Stimulated activated CD4-positive, alpha-beta T cell treated with anti-CD3 and anti-CD28 coated beads, Interleukin-1b, Interleukin-23, amount 100 ng/mL, for 1 hour (primary cell): ENCODE measurements around the gene BACE1-AS.

Experiments
- DNase-seq, 2 donors: peaks; one replicate each; pipeline ENCODE4 v3.0.0-alpha.2; 2020; ENCODE audit warnings: low read depth in 2 of 2

The BACE1-AS gene

GRCh38 chr11:117292616-117293015 lies 1.5 kb downstream of the BACE1-AS start:
- DNase-seq: no peak

DNA sequence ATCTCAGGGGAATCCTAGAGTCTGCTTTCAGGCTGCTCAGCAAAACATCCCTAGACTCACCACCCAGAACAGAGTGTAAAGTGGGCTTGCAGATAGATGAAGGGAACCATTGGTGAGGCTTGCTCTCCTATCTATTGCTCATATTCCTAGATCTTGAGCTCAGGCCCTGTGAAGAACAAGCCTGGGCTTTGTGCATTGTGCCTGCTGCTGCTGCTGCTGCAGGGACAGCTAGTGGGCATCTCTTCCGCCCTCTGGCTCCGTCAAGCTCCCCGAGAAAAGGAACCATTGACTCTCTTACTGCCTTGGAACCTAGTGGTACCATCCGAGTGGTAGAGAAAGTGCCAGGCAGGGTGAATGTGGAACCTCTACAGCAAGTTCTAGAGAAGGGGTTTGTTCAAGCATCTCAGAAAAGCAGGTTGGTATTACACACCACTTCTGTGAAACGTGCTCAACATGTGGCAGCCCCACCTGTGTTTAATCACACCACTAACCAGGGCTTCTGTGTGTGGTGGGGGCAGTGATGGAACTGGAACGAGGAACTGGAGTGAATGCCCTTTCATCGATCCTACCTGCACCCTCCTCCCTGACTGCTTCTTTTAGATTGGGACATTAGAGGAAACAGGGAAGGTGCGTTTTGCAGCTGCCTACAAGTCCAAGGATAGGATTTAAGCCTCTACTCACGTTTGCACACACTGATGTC lies 4.4 kb downstream of the BACE1-AS start:
- DNase-seq: no peak

DNA sequence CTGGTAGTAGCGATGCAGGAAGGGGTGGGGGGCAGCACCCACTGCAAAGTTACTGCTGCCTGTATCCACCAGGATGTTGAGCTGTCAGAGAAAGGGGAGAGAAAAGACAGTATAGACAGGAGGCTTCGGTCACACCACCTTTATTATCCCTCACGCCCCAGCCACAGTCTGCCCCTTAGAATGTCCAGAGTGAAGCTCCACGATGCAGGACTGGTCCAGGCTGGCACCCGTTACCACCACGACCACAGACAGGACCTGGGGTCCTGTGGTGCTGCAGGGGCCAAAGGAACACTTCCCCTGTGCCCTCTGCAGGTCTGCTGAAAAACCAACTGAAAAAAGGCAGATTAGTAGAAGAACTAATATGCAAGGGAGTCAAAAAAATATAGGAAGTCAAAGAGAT lies 5.7 kb downstream of the BACE1-AS start:
- DNase-seq: no peak

GRCh38 chr11:117298195-117298594 lies 7.0 kb downstream of the BACE1-AS start:
- DNase-seq: no peak

- no peak for DNase-seq
Observed at GRCh38 chr11:117299351-117300282, 8.5 kb downstream of the BACE1-AS start.

DNA sequence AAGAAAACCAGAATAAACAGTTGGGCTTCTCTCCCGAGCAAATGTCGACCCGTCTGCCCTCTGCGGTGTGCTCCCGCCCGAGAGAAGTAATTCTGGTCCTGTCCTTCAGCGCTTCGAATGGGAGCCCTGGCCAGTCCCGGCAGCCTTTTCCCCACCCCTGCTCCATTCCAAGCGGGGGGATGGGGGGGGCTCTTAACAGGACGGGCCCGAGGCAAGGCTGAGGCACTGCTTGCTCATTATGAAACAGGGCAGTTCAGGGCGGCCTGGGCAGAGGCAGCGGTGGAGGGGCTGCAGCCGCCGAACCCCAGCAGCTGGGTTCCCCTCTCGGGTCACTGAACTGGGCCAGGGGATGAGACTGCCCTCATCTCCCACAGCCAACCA lies 9.1 kb downstream of the BACE1-AS start:
- no peak for DNase-seq

- DNase-seq: no peak
Observed at GRCh38 chr11:117300773-117301172, 9.6 kb downstream of the BACE1-AS start.

DNA sequence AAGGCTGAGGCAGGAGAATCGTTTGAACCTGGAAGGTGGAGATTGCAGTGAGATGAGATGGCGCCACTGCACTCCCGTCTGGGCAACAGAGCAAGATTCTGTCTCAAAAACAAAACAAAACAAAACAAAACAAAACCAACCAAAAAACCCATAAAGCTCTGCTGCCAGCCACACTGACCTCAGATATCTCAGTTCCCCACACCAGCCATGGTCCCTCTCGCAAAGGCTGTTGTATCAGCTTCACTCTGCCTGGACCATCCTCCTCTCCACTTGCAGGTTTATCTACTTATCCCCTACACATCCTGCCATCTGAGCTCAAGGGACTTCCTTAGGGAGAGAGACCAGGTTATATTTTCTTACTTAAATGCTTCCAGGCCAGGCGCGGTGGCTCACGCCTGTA lies 11.1 kb downstream of the BACE1-AS start:
- DNase-seq: no peak

GRCh38 chr11:117303101-117303500 lies 12.0 kb downstream of the BACE1-AS start:
- DNase-seq: no peak

DNA sequence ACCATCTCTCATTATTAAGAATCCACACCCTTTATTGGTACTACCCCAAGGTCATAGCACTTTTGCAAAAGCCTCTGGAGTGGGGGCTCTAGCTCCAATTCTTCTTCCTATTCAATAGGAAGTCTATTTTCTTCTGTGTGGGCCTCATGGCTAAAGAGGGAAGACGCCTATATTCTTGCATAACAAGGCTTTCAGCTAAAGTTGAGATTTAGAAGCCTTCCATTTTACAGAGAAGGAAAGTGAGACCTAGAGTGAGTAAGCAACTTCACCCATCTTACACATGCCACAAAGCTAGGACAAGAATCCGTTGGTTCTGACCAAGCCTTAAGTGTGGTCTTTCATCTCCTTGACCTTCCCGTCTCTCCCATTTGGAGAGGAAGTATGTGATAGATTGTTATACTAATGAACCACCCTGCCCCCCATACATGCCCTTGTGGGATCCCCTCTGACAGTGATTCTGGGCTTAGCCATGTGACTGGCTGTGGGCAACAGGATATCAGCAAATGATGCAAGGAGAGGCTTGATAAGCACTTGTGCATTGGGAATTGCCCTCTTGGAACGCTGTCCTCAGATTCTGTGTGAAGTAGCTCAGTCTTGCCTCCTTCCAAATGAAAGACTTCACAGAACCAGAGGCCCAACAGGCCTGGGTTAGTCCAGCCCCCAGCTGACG lies 12.6 kb downstream of the BACE1-AS start:
- no peak for DNase-seq

DNA sequence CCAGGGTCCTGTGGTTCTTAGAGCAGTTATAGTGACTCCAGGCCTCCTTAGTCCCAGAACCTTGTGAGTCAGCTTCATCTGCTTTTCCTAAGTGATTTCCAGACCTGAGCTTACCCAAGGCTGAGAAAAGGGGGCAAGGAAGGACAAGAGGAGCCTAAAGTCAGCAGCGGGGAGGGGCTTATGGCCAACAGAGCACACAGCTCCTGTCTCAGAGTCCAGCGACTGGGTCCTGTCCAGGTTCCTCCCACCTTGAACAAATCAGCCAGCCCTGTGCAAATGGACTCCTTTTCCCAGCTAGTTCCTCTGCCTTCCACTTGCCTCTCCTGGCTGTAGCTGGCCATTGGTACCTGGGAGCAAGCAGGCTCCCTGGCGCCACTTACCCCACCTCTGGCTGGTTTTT lies 14.0 kb downstream of the BACE1-AS start:
- no peak for DNase-seq

GRCh38 chr11:117309310-117309709 lies 18.2 kb downstream of the BACE1-AS start:
- no peak for DNase-seq

- DNase-seq: no peak
Observed at GRCh38 chr11:117313091-117313490, 21.9 kb downstream of the BACE1-AS start.

DNA sequence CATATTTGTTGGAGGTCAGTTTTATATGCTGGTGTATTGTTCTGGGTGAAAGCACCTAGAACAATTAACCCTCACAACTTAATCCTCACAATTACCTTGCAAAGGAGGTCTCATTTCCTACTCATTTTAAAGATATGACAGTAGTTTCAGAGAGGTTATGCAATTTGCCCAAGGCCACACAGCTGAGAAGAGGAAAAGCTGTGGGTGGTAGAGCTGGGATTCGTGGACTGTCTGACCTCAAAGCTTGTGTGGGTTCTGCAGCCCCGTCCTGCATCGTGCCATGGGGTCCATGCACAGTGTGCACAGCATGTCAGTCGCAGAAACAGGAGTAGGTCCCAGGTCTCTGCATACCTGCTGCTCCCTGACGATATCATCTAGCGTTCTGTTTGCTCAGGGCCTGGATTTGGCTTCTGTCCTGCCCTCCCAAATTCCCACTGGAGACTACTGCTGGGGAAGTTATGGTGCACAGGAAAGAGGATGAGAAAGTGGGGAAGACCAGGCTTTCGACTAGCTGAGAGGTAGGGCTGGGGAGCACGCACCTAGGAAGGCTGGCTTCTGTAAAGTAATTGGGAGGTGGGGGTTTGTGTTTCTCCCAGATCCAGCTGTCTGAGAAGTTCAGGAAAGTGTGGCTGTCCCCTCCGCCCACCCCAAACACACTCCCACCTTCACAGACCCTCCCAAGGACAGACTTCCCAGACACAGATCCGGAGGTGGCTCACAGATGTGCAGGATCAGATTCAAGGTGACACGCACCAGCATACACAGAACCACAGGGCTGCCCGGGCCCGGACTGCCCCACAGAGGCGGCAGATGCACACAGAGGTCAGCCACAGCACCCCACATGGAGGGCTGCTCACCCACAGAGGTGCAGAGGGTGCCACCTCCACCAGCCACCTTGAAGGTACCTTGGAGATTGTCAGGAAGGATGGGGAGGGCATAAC lies 23.0 kb downstream of the BACE1-AS start:
- DNase-seq: no peak

- DNase-seq: no peak
Observed at GRCh38 chr11:117314840-117315239, 23.7 kb downstream of the BACE1-AS start.

- no peak for DNase-seq
Observed at GRCh38 chr11:117315285-117316196, 24.4 kb downstream of the BACE1-AS start.

- no peak for DNase-seq
Observed at GRCh38 chr11:117316197-117316961, 25.2 kb downstream of the BACE1-AS start, which contains the start of gene BACE1. BACE1 (minus strand) TSS chr11:117316256; CDS start chr11:117315795, 461 bp downstream.

GRCh38 chr11:117318738-117319137 lies 27.6 kb downstream of the BACE1-AS start:
- no peak for DNase-seq

GRCh38 chr11:117319214-117319840 lies 28.2 kb downstream of the BACE1-AS start:
- DNase-seq: no peak
